GM21447 (cell line): Measurements from ENCODE around the gene SEC24D.

Experiments used
- ATAC-seq: cut with Tn5 transposase; IDR thresholded peaks from one replicate; pipeline ENCODE4 v1.9.1; 2021; ENCODE audit not compliant: unreplicated experiment

Gene SEC24D

DNA sequence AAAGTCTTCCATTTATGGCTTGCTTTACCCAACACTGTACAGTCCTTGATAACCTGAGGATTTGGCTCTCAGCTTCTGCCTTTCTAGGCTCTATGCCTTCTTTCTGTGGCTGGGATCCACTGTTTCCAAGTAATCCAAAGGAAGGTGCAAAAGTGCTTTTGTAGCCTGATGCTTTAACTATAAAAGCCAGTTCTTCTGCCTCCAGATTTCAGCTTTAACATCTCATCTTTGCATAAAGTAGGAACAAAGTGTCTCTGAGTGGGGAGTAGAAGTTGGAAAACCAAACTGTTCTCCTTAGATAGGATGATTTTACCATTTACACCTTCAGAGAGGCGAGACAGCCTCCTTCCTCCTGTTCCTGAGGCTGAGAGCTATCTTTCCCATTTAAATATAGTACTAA, 11.1 kb upstream of the SEC24D start:
- no peak for ATAC-seq

DNA sequence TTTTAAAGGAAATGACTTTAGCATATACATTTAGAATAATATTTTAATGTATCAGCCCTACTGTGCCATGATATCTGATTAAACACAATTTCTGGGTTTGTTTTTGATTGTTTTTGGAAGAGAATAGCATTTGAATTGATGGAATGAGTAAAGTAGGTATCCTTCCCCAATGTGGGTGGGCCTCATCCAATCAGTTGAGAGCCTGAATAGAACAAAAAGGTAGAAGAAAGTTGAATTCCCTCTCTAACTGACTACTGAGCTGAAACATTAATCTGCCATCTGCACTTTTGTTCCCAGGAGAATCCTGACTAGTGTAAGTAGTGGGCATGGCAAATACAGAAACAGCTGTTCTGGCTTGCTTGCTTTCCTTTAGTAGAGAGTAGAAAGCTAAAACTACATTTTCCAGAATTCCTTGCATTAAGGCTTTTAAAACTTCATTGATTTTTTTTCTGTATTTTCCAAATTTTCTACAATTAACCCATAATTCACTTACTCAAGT, 9.7 kb upstream of the SEC24D start:
- ATAC-seq, result no peak

DNA sequence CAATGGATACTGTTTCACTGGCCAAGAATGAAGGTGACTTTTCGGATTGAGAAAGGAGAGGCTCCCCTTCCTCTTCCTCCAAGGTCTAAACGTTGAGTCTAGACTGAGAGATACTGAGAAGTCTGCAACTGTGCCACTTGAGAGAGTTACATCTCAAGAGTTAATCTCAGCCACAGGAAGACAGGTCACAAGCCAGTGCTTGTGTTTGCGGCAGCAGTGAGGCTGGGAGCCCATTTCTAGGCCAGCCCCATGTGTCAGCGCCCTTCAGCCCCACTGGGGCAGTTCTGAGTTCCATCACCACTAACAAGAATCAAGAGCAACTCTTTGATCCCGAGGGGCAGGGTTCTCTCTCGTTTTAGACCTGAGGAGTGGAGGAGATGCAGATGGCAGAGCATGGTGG, 7.3 kb upstream of the SEC24D start:
- ATAC-seq, result no peak

DNA sequence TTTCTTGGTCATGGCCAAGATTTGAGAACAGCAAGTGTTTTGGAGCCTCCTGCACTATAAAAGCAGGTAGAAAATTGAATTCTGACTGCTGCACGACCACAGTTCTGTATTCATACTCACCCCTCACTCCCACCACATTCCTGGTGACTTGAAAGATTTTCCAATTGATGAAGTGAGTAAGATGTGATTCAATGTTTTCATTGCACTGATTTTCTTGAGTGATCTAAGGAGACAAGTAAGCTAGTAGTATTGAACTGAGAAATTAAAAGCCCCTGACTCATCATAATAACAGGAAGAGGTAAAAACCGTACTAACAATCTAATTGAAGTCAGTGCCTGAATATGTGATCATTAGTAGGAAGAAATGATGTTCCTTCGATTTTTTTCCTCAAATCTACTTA, 6.1 kb upstream of the SEC24D start:
- ATAC-seq, result no peak

DNA sequence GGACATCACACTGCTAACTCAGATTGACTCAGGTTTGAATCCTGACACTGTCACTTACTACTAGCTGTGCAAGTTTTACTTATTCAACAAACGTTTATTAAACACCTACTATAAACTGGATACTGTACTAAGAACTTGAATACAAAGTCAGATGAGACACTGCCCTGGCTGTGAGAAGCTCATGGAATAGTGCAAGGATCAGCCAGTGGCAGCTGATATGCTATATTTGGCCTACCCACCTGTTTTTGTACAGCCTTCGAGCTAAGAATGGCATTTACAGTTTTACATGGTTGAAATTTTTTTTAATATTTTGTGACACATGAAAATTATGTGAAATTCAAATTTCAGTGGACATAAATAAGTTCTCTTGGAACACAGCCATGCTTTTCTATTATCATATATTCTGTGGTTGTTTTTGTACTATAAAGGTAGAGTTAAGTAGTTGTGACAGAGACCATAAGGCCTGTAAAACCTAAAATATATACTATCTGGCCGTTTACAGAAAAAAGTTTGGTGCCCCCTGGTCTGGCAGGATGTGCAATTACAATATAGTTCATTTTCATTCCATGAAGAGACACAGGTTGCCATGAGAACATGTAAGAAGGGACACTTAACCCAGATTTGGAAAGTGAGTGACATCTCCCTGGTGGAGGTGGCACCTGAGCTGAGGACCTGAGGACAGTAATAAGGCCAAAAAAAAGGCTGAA, 3.4 kb upstream of the SEC24D start:
- no peak for ATAC-seq

DNA sequence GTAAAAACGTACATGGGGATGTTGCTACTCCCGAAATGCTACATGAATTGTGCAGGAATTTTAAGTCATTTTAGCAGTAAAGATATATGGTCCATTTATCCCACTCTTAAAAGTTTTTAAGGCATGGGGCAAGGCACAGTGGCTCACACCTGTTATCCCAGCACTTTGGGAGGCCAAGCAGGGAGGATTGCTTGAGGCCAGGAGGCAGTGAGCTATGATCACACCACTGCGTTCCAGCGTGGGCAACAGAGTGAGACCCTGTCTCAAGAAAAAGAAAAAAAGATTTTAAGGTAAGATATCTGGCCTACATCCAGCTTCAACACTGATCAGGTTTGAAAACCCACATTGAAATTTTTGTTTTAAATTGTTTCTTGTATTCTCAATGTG, 1.2 kb upstream of the SEC24D start:
- ATAC-seq, result no peak

DNA sequence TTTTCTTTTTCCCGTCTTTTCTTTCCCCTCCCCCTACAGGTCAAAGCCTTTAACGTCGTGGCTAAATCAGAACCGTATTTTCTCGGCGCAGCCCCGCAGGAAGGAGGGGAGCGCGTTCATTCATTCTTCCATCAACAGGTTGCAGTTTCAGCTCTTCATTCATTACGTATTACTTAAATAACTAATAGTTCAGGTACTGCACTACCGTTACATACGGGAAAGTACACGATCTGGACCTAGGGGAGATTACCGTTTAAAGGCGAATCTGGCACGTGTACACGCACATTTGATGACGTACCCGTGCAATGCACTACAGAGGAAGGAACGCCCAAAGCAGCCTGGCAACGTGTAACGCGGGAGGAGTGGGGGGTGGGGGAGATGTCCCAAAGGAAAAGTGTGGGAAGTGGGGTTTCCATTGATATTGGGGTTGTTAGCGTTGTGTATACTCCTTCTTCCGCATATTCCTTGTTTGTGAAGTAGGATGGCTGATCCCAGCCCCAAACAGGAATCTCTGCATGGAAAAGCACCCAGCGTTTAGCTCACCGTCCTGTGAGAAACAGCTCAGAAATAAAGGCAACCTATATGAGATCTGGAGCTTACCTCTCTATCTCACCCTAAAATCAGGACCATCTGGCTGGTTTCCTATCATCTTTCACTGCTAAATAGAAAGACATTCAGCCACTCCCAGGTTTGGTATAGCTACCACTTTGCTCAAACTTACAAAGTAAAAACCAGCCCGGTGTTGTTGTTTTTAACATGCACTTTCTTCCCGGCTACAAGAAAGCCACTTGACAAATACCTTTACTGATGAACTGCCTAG, 585 bp upstream of the SEC24D start:
- ATAC-seq, result peak; percentile 37

DNA sequence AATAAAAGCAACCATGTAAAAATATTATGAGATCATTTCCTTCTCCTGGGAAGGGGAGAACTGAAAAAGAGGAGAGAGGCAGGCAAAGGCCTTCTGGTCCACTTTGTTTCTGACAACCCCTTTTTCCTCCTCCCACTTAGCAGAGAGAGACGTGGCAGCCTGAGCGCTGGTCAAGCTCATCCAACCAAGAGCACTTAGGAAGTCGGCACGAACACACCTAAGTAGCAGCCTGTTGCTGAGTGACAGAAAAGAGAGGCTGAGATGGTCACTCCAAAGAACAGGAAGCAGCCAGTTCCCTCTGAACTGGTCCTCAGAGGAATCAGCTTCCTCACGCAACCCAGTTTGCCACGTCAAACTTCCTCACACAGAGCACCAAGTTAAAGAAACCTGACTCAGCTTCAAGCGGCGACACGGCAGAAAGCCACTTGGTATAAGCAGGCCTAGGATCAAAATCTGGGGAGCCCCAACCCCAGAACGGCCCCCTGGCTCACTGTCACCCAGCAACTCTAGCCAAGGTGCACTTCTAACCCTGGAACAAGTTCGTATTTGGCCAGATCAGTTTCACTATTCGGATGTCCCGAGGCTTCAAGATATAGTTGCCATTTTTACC, 861 bp downstream of the SEC24D start:
- ATAC-seq, result peak; percentile 74

DNA sequence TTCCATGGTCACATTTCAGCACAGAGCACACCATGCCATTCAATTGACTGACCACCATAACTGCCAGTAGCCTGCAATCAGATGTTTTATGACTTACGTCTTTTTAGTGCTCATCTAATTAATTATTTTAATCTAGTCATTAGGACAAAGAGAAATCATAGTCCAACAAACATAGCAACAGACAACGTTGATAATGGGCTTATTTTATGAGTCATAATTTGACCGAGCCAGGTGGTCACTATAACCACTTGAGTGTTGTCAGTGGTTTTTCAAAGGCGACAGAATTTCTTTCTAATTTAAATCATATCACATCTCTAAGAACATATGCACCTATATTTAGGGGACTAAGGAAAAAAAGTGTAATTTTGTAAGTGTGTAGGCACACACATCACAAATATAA, 1.9 kb downstream of the SEC24D start:
- no peak for ATAC-seq

DNA sequence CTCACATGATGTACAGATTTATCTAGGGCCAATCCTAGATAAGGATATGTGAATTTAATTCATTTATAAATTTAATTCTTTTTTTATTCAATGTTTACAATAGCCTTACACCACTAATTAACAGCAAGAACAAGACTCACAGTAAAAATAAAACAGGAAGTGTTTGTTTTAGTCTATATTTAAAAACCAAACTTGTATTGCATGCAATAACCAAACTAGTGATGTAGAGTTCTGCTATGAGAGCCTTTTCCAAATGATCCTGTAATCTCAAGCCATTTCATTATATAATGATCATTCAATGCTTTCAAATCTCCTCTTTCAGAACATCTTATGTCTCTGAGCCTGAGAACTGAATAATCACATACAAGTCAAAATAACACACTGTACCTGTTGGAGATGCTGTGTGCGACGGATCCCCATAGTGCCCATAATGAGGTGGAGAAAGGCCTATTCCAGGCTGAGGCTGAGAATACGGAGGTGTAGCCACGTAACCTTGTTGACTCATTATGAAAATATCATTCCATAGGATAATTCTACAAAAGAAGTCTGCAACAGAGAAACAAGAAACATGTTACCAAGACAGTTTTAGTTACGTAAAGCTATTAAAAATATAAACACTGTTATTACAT, 2.6 kb downstream of the SEC24D start:
- no peak for ATAC-seq

DNA sequence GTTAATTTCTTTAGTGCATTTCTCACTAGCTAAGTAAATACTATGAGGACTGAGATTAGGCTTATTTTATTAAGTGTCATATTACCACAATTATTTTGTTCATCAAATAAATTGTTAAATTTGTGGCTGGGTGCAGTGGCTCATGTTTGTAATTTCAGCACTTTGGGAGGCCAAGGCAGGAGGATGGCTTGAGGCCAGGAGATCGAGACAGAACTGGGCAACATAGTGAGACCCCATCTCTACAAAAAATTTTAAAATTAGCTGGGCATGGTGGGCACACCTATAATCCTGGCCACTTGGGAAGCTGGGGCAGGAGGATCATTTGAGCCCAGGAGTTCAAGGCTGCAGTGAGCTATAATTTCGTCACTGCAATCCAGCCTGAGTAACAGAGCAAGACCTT, 6.8 kb downstream of the SEC24D start:
- no peak for ATAC-seq

DNA sequence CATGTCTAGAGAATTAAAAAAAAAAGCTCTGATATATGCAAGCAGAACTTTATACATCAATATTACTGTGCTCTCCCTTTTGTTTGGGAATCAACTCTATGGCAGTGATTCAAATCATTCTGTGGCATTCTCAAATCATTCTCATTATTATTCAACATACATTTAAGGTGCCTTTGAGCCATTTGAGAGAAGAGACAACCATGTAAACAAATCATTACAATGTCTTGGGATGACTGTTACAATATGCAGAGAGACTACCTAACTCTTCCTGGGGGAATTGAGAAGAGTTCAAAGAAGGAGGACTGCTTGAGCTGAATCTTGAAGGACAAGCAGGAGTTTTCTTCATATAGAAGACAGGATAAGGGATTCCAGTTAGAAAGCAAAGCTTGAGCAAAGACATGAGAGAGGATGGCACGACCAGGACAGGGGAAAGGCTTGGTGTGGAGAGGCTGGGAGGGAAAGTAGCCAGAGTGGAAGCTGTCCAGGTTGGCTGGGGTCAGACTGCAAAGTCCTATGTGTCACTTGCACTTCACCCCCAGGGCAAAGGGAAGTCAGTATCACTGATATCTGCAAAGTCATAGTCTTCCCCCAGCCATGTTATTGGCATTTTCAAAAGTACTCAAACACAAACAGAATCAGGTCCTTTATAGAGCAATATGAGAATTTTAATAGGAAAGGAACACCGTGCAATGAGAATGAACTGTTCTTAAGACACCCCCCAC, 9.0 kb downstream of the SEC24D start:
- ATAC-seq, result peak; percentile 40

DNA sequence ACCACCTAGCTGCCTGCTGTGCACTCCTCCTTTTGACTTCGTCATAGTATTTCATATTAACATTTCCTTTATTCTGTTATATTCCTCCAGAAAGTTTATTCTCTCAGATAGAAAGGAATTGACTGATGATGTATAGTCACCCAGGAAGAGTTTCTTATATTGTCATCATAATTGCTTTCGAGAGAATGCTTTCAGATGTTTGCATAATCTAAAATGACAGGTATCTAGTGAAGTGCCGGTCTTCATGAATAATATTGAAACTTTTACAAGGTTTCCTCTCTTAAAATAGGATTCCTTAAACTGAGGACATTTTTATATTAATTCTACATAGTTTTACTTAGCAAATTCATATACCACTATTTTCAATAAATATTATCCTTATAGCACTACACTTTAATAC, 10.1 kb downstream of the SEC24D start:
- ATAC-seq, result peak; percentile 41

DNA sequence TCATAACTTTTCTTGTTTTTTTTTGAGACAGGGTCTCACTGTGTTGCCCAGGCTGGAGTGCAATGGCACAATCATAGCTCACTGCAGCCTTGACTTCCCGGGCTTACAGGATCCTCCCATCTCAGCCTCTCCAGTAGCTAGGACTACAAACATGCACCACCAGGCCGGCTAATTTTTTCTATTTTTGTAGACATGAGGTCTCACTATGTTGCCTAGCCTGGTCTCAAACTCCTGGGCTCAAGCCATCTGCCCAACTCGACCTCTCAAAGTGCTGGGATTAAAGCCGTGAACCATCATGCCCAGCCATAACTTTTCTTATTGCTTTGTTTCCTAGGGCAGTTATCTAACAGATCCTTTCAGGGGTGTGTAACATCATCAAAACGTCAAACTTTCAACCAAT, 11.8 kb downstream of the SEC24D start:
- ATAC-seq, result no peak

DNA sequence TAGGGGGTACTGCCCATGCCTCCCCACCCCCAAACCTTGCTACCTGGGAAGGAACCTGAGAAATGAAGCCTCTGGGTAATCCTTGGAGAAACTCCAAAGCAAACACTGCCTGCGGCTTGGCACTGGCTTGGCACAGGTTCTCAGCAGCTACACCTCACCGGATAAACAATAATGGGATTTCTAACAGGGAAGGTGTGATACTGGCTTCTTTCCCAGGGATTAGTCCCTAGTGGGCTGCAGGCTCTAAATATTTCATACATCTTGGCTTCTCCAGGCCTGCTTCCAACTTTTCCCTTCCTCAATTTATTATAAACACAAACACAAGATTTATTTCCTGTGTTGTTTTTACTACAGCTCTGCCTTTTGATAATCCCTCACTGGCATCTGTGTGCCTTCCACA, 12.5 kb downstream of the SEC24D start:
- no peak for ATAC-seq

DNA sequence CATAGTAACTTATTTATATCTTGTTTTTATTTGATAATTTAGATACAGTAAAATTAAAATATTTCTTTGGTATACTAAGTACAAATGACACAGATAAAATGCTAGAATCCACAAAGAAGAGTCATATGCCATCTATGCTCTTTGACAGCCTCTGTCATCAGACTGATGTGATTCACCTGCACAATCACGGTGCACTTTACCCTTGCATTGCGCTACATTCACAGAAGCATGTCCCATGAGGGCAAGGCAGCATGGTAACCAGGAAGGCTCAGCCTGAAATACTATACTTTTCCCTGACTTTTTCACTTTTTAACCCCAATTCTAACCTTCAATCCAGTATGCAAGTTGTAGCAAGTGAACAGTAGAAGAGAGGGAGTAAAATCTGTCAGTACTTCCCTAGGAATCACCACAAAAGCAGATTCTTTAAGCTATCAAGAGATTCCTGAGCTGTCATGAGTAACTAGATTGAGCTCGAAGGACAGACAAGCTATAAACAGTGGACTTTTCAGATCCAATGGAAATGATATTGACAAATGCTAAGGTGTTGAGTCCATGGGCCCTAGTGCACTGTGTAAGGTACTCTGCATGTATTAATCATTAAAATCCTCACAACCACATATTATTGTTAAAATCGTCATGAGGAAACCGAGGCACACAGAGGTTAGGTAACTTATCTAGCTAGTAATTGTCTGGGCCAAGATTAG, 14.2 kb downstream of the SEC24D start:
- no peak for ATAC-seq

DNA sequence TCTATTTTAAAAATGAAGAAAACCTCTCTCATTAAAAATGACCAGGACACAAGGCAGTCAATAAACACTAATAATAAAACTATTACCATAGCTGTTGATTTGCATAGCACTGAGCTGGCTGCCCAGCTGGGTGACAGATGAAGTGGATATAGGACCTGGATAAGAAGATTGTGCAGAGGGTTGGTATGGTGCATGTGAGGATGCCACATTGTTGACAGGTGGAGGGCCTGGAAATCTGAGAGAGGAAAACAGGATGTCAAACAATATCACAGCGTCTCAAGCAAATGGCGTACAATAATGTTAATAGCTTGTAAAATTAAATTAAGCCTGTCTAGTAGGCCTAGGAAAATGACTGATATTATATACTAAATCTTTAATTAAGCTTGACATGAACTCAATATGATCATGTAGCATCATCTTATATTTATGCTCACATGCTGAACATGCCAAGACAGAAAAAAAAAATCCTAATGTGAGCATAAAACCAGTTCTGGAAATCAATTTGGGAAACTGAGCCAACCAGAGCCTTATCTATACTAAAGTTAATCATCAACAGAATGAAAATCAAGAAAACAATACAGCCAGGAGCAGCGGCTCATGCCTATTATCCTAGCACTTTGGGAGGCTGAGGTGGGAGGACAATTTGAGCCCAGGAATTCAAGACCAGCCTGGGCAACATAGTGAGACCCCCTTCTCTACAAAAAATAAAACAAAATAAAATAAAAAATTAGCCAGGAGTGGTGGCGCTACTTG, 18.6 kb downstream of the SEC24D start:
- ATAC-seq, result no peak

DNA sequence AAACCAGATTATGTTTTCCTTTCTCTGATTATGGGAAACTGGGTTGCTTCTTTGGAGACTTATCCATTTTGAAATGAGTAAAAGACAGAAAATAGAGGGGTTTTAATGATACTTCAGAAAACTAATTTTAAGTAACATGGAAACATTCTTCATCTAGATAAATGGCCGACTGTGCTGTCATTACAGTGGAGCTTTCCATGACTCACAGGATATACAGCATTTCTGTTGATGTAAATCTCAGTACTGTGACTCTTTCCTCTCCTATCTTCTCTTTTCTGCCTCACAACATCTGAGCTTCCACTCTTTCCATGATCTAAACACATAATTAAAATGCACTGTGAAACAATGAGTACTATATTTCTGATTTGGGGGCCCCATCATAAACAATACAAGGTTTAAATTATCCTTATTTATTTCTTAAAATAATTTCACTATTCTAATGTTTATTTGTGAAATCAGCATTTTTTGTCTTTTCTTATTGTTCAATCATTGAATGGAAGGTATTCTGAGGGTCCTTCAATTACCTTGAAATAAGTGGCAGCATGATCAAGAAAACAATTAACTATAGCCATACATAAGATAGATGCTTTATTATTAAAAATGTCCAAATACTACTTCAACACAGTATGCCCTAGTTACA, 19.3 kb downstream of the SEC24D start:
- no peak for ATAC-seq

DNA sequence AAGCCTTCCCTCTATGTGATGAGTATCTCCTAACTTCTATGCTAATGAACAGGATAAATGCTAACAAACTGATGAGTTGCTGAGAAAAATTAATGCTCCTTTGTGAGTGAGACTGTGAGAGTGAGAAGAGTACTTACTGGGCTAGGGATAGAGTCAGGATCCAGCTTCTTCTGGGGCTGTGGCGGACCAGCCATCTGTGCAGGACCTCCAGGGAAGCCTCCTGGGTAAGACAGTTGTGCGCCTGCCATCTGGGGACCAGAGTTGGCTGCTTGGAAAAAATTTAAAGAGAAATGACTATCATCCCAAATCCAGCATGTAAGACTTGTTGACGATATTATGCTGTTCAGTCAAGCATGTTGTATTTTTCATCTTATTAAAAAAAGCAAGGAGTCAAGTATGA, 21.0 kb downstream of the SEC24D start:
- ATAC-seq, result no peak
